Measurements from ENCODE around the gene ZNF98. TPM values are rescaled to one million over a fixed set of nuclear protein-coding genes. Genes with fewer than 3 reads are reported as not detected.

ZNF98 gene
- under 1 TPM in 1 of 4 donors, not detected in 3; 0.32 TPM for total RNA-seq

- Histone ChIP-seq H3K27me3 (no peaks in the 10 kb centered on the region), H3K4me3 (no peak within 1 kb of the TSS), H3K36me3 (no peaks in the 10 kb centered on the region), H3K9me3 (peaks cover 0 to 7% of the 10 kb centered on the region in 2 donors), H3K27ac (no peak within 1 kb of the TSS), H3K4me1 (no peaks in the 10 kb centered on the region)
- DNase-seq, result peak; percentile 7
- in situ Hi-C loops (cut with MboI; ENCODE audit: low pct_ligation_motif_present in 1 of 4, low pct_unique_long_range_greater_than_20kb in 1 of 4, low sequenced_read_pairs in 3 of 4), result no loop called here
- TF ChIP-seq CTCF (IDR thresholded peaks at IDR 0.05) (no peak), EP300 (IDR thresholded peaks at IDR 0.05; ENCODE audit: low read depth) (no peak), POLR2A (IDR thresholded peaks at IDR 0.05) (no peak), POLR2AphosphoS5 (IDR thresholded peaks at IDR 0.05) (no peak)
- intact Hi-C loops (cut with DNase I; ENCODE audit: low total_unique reads), result no loop called here
- WGBS, 2 donors (ENCODE audit: low coverage in 1 of 2), result 20 to 41% methylated on average over 1 to 16 of the region's 16 CpGs
Observed at GRCh38 chr19:22422211-22422610, at the start of gene ZNF98. TSS of gene ZNF98 (minus strand) at chr19:22422346. CDS start at chr19:22422224, 122 bp downstream.

GRCh38 chr19:22446605-22447004 lies 24.5 kb upstream of the ZNF98 start:
- Histone ChIP-seq H3K9me3 (peaks cover 40 to 43% of the 10 kb centered on the region in 2 donors), H3K27ac (no peak overlapping the region), H3K36me3 (no peaks in the 10 kb centered on the region), H3K27me3 (no peaks in the 10 kb centered on the region), H3K4me1 (no peaks in the 10 kb centered on the region), H3K4me3 (no peak overlapping the region)
- WGBS, 2 donors (ENCODE audit: low coverage in 1 of 2), result 68 to 71% methylated on average over 3 of the region's 3 CpGs
- DNase-seq, result no peak
- no peak for TF ChIP-seq EP300 (IDR thresholded peaks at IDR 0.05; ENCODE audit: low read depth)
- TF ChIP-seq CTCF (IDR thresholded peaks at IDR 0.05), result no peak
- TF ChIP-seq POLR2A (IDR thresholded peaks at IDR 0.05), result no peak
- no peak for TF ChIP-seq POLR2AphosphoS5 (IDR thresholded peaks at IDR 0.05)
- intact Hi-C loops (cut with DNase I; ENCODE audit: low total_unique reads) (no loop called here), in situ Hi-C loops (cut with MboI; ENCODE audit: low pct_ligation_motif_present in 1 of 4, low pct_unique_long_range_greater_than_20kb in 1 of 4, low sequenced_read_pairs in 3 of 4) (no loop called here)

GRCh38 chr19:22438011-22438410 lies 15.9 kb upstream of the ZNF98 start:
- TF ChIP-seq EP300 (IDR thresholded peaks at IDR 0.05; ENCODE audit: low read depth) (no peak), POLR2AphosphoS5 (IDR thresholded peaks at IDR 0.05) (no peak), CTCF (IDR thresholded peaks at IDR 0.05) (no peak), POLR2A (IDR thresholded peaks at IDR 0.05) (no peak)
- H3K36me3 ChIP-seq, result no peaks in the 10 kb centered on the region
- in situ Hi-C loops (cut with MboI; ENCODE audit: low pct_ligation_motif_present in 1 of 4, low pct_unique_long_range_greater_than_20kb in 1 of 4, low sequenced_read_pairs in 3 of 4) (no loop called here), intact Hi-C loops (cut with DNase I; ENCODE audit: low total_unique reads) (no loop called here)
- peaks cover 38 to 45% of the 10 kb centered on the region in 2 donors for H3K9me3 ChIP-seq
- H3K4me1 ChIP-seq, result no peaks in the 10 kb centered on the region
- no peak for DNase-seq
- H3K27ac ChIP-seq, result no peak overlapping the region
- WGBS, 2 donors (ENCODE audit: low coverage in 1 of 2), result 91 to 95% methylated on average over 1 to 2 of the region's 2 CpGs
- no peak overlapping the region for H3K4me3 ChIP-seq
- H3K27me3 ChIP-seq, result no peaks in the 10 kb centered on the region

- peaks cover 11% of the 10 kb centered on the region for H3K27me3 ChIP-seq
- TF ChIP-seq POLR2AphosphoS5 (IDR thresholded peaks at IDR 0.05) (no peak), EP300 (IDR thresholded peaks at IDR 0.05; ENCODE audit: low read depth) (no peak), CTCF (IDR thresholded peaks at IDR 0.05) (no peak), POLR2A (IDR thresholded peaks at IDR 0.05) (no peak)
- WGBS, 2 donors (ENCODE audit: low coverage in 1 of 2), result 6 to 43% methylated on average over 2 to 45 of the region's 60 CpGs
- no peaks in the 10 kb centered on the region for H3K4me1 ChIP-seq
- H3K27ac ChIP-seq, result no peak overlapping the region
- no peaks in the 10 kb centered on the region for H3K36me3 ChIP-seq
- DNase-seq, result no peak
- intact Hi-C loops (cut with DNase I; ENCODE audit: low total_unique reads) (no loop called here), in situ Hi-C loops (cut with MboI; ENCODE audit: low pct_ligation_motif_present in 1 of 4, low pct_unique_long_range_greater_than_20kb in 1 of 4, low sequenced_read_pairs in 3 of 4) (no loop called here)
- peaks cover 4 to 15% of the 10 kb centered on the region in 2 donors for H3K9me3 ChIP-seq
- H3K4me3 ChIP-seq, result no peak overlapping the region
Observed at GRCh38 chr19:22427960-22428913, 6.1 kb upstream of the ZNF98 start.

All from transverse colon (tissue), 4 donors.